K562 (cell line): ENCODE data around the gene SERPINB2.

Experiments used
- CBX5 ChIP-seq: IDR thresholded peaks from 2 replicates; pipeline ENCODE4 v1.6.1; 2014; ENCODE audit warnings: low read depth, borderline replicate concordance
- ESRRA ChIP-seq: fragments of 450-650 bp; IDR thresholded peaks from 2 replicates; pipeline ENCODE4 v1.6.1; 2014; ENCODE audit warnings: low read depth, mild to moderate bottlenecking, moderate library complexity, borderline replicate concordance
- EZH2 ChIP-seq: IDR thresholded peaks from 2 replicates; pipeline ENCODE4 v1.6.1; 2012; ENCODE audit warnings: low read depth, mild to moderate bottlenecking, inconsistent platforms, low read length, borderline replicate concordance
- FOXK2 ChIP-seq, 2 experiments: fragments of 450-650 bp; IDR thresholded peaks in 1 of 2; conservative IDR thresholded peaks in 1 of 2; 2 replicates each; pipeline ENCODE4 v1.6.1; 2016; ENCODE audit warnings: low read depth in 2 of 2, mild to moderate bottlenecking in 1 of 2
- MTA3 ChIP-seq: fragments of 450-650 bp; formaldehyde crosslinking; IDR thresholded peaks from 2 replicates; pipeline ENCODE4 v1.6.1; 2017; ENCODE audit warnings: mild to moderate bottlenecking, borderline replicate concordance
- NFIC ChIP-seq: fragments of 450-650 bp; IDR thresholded peaks from 2 replicates; pipeline ENCODE4 v1.6.1; 2017; ENCODE audit warnings: mild to moderate bottlenecking, inconsistent platforms
- SMC3 ChIP-seq: conservative IDR thresholded peaks from 2 replicates; pipeline ENCODE4 v1.6.1; 2011; ENCODE audit warnings: low read depth, low read length, improper control_type of control experiment; ENCODE audit not compliant: insufficient read depth
- ZBED1 ChIP-seq: IDR thresholded peaks from 2 replicates; pipeline ENCODE4 v1.6.1; 2014
- TF ChIP-seq, protein P1 (sequence below), 3 experiments: IDR thresholded peaks in 2 of 3; conservative IDR thresholded peaks in 1 of 3; 2 replicates each; pipeline ENCODE4 v1.5.1; 2011 to 2012; ENCODE audit warnings: low read length in 3 of 3, mild to moderate bottlenecking in 3 of 3, control low read depth in 2 of 3, improper control_type of control experiment in 1 of 3, inconsistent platforms in 1 of 3, low read depth in 1 of 3, mixed read lengths in 1 of 3, moderate library complexity in 1 of 3; ENCODE audit not compliant: insufficient read depth in 2 of 3
- TF ChIP-seq, protein P2 (sequence below), 2 experiments: fragments of 450-650 bp; formaldehyde crosslinking in 1 of 2; IDR thresholded peaks; 2 replicates each; pipeline versions ENCODE4 v1.4.0 to v1.6.1; 2014 to 2020; ENCODE audit warnings: mild to moderate bottlenecking in 2 of 2, borderline replicate concordance in 1 of 2, low read depth in 1 of 2

DNA sequence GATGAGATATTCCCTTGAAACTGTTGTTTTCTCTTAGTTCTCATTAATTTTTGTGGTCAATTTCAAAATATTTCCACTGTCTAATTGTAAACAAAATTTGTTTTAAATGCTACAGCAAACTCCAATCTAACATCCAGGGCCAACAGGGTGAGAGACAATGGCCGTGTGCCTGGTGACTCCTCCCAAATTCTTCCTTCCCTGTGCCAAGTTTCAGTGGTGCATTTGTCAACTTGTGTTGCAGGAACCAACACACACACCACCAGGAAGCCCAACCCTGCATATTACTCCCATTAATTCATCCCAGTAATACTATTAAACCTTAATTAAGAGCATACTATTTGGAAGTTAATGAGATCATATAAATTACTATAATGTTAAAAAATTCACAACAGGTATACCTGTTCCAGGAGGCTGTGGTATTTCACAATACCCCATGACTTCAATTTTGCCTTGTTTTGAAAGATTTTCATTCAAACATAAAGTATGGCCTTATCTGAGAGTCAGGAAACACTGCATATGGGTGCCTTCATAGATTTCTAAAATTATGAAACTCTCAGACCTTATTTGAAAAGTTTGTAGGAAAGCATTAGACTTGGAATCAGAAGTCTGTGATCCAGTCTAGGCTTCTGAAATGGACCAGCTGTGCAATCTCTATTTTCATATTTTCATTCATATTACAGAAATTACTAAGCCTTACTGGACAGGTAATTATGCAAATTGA is 1.1 kb downstream of the SERPINB2 start:
- TF ChIP-seq, protein P1, sequence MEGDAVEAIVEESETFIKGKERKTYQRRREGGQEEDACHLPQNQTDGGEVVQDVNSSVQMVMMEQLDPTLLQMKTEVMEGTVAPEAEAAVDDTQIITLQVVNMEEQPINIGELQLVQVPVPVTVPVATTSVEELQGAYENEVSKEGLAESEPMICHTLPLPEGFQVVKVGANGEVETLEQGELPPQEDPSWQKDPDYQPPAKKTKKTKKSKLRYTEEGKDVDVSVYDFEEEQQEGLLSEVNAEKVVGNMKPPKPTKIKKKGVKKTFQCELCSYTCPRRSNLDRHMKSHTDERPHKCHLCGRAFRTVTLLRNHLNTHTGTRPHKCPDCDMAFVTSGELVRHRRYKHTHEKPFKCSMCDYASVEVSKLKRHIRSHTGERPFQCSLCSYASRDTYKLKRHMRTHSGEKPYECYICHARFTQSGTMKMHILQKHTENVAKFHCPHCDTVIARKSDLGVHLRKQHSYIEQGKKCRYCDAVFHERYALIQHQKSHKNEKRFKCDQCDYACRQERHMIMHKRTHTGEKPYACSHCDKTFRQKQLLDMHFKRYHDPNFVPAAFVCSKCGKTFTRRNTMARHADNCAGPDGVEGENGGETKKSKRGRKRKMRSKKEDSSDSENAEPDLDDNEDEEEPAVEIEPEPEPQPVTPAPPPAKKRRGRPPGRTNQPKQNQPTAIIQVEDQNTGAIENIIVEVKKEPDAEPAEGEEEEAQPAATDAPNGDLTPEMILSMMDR (IDR thresholded peaks at IDR 0.05 in 2 of 3, conservative IDR thresholded peaks at IDR 0.05 in 1 of 3; ENCODE audit: insufficient read depth in 2 of 3, low read depth in 1 of 3, low read length in 3 of 3), result no peak
- TF ChIP-seq MTA3 (no peak), NFIC (no peak), CBX5 (no peak), SMC3 (no peak), EZH2 (no peak), ESRRA (no peak), ZBED1 (no peak), FOXK2 (conservative IDR thresholded peaks at IDR 0.05 in 1 of 2, IDR thresholded peaks at IDR 0.05 in 1 of 2; ENCODE audit: low read depth in 2 of 2) (no peak)
- TF ChIP-seq, protein P2, sequence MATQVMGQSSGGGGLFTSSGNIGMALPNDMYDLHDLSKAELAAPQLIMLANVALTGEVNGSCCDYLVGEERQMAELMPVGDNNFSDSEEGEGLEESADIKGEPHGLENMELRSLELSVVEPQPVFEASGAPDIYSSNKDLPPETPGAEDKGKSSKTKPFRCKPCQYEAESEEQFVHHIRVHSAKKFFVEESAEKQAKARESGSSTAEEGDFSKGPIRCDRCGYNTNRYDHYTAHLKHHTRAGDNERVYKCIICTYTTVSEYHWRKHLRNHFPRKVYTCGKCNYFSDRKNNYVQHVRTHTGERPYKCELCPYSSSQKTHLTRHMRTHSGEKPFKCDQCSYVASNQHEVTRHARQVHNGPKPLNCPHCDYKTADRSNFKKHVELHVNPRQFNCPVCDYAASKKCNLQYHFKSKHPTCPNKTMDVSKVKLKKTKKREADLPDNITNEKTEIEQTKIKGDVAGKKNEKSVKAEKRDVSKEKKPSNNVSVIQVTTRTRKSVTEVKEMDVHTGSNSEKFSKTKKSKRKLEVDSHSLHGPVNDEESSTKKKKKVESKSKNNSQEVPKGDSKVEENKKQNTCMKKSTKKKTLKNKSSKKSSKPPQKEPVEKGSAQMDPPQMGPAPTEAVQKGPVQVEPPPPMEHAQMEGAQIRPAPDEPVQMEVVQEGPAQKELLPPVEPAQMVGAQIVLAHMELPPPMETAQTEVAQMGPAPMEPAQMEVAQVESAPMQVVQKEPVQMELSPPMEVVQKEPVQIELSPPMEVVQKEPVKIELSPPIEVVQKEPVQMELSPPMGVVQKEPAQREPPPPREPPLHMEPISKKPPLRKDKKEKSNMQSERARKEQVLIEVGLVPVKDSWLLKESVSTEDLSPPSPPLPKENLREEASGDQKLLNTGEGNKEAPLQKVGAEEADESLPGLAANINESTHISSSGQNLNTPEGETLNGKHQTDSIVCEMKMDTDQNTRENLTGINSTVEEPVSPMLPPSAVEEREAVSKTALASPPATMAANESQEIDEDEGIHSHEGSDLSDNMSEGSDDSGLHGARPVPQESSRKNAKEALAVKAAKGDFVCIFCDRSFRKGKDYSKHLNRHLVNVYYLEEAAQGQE (IDR thresholded peaks at IDR 0.05; ENCODE audit: borderline replicate concordance), result no peak
- TF ChIP-seq, protein P2 (CRISPR knock-in tag; IDR thresholded peaks at IDR 0.05; ENCODE audit: low read depth), result no peak
